Right atrium auricular region (tissue), 2 donors: ENCODE measurements around the gene MAN2A1. TPM values are rescaled to one million over a fixed set of nuclear protein-coding genes. Genes with fewer than 3 reads are reported as not detected.
"Not testable (repeated sequence)": the region's sequence is repeated elsewhere in the genome, so short reads cannot be mapped to it uniquely, and the experiment has no call there.

Experiments
- DNase-seq: peaks from one replicate; pipeline ENCODE4 v3.0.0-alpha.2; 2019; ENCODE audit warnings: low spot score
- H3K27ac ChIP-seq, 2 donors: fragments of 200-600 bp; sonication (generic); 1 replicate in 1 of 2; 2 replicates in 1 of 2; pipeline ENCODE4 v1.5.1; 2016 to 2019
- H3K27me3 ChIP-seq, 2 donors: fragments of 200-600 bp; sonication (generic); one replicate each; pipeline versions ENCODE4 v1.5.1 to v1.6.0; 2017 to 2019
- H3K36me3 ChIP-seq: fragments of 200-600 bp; sonication (generic); one replicate; pipeline ENCODE4 v1.5.1; 2016
- H3K4me1 ChIP-seq, 2 donors: fragments of 200-600 bp; sonication (generic); one replicate each; pipeline versions ENCODE4 v1.5.1 to v1.6.0; 2017 to 2019
- H3K4me3 ChIP-seq, 2 donors: fragments of 200-600 bp; sonication (generic); 1 replicate in 1 of 2; 2 replicates in 1 of 2; pipeline ENCODE4 v1.5.1; 2017 to 2019; ENCODE audit warnings: mild to moderate bottlenecking in 1 of 2, moderate library complexity in 1 of 2
- H3K9me3 ChIP-seq, 2 donors: fragments of 200-600 bp; sonication (generic); one replicate each; pipeline ENCODE4 v1.5.1; 2019
- total RNA-seq, 2 donors: library from RNA; depleted of rRNA; stranded (reverse); fragments of >200 nt; gene quantifications; one replicate each; pipeline ENCODE4 v1.1.0, GENCODE V29; 2016
- TF ChIP-seq, protein P1 (sequence below), 2 donors: fragments of 200-600 bp; sonication (generic); IDR thresholded peaks; one replicate each; pipeline ENCODE4 v1.5.1; 2019; ENCODE audit warnings: antibody characterized with exemption in 2 of 2

MAN2A1 gene
- total RNA-seq, 2 donors from 2014 or later = 10.0 to 10.4 TPM

DNA sequence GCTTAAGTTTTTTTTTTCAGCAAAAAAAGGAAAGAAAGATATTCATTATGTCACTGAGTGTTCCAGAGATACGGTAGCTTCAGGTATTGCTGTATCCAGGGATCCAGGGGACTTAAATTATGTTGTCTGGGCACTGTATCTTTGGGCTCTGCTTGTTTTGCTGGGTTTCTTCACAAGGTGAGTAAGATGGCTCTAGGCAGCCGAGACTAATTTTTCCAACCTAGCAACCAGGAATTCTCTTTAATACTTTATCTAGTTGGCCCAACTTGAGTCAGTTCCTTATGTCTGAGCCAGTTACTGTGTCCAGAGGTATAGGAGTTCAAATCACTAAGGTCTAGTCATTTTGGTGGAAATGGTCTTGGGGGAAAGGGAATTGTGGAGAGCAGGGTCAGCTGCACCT lies 66.0 kb downstream of the MAN2A1 start:
- H3K9me3 ChIP-seq = no peaks in the 10 kb centered on the region
- H3K27ac ChIP-seq = no peak overlapping the region
- H3K36me3 ChIP-seq = no peaks in the 10 kb centered on the region
- H3K27me3 ChIP-seq = no peaks in the 10 kb centered on the region
- no peak for DNase-seq
- peaks cover 0 to 5% of the 10 kb centered on the region in 2 donors for H3K4me1 ChIP-seq
- H3K4me3 ChIP-seq = no peak overlapping the region
- TF ChIP-seq, protein P1, sequence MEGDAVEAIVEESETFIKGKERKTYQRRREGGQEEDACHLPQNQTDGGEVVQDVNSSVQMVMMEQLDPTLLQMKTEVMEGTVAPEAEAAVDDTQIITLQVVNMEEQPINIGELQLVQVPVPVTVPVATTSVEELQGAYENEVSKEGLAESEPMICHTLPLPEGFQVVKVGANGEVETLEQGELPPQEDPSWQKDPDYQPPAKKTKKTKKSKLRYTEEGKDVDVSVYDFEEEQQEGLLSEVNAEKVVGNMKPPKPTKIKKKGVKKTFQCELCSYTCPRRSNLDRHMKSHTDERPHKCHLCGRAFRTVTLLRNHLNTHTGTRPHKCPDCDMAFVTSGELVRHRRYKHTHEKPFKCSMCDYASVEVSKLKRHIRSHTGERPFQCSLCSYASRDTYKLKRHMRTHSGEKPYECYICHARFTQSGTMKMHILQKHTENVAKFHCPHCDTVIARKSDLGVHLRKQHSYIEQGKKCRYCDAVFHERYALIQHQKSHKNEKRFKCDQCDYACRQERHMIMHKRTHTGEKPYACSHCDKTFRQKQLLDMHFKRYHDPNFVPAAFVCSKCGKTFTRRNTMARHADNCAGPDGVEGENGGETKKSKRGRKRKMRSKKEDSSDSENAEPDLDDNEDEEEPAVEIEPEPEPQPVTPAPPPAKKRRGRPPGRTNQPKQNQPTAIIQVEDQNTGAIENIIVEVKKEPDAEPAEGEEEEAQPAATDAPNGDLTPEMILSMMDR (IDR thresholded peaks at IDR 0.05) = no peak

DNA sequence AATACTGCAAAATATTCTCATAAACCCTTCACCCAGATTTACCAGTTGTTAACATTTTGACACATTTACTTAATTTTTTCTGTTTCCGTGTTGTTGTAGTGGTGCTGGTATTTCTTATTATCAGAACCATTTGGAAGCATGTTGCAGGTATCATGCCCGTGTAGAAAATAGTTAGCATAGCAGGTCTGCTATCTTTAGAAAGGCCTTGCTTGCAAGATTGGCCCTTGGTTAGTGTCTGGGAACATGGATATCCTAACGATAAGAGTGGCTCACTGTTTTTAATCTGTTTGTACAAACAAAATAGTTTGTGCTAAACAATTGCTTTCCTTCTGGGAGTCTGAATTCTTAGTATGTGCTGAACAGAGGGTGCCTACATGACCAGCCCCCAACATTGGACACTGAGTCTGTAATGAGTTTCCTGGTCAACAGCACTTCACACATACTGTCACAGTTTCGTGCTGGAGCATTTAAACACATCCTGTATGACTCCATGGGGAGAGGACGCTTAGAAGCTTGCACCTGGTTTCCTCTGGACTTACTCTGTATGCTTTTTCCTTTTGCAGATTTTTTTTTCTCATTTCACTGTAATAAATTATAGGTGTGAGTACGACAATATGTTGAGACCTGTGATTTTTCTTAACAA lies 66.9 kb downstream of the MAN2A1 start:
- Histone ChIP-seq H3K36me3 (no peaks in the 10 kb centered on the region), H3K27me3 (no peaks in the 10 kb centered on the region), H3K9me3 (no peaks in the 10 kb centered on the region), H3K4me1 (peaks cover 0 to 5% of the 10 kb centered on the region in 2 donors), H3K27ac (no peak overlapping the region), H3K4me3 (no peak overlapping the region)
- no peak for DNase-seq
- TF ChIP-seq, protein P1 (IDR thresholded peaks at IDR 0.05) = no peak

DNA sequence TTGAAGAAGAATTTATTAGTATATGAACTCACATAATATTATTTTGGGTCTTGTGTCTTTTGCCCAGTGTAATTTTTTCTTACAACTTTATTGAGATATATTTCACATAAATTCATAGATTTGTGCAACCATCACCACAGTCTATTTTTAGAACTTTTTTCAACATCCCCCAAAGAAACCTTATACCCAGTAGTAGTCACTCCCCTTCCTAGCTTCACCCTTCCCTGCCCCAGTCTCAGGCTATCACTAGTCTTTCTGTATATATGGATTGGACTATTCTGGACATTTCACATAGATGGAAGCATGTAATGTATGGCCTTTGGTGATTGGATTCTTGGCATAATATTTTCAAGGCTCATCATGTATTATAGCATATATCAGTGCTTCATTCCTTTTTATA lies 67.8 kb downstream of the MAN2A1 start:
- no peak for DNase-seq
- Histone ChIP-seq H3K9me3 (no peaks in the 10 kb centered on the region), H3K27ac (no peak overlapping the region), H3K4me1 (peaks cover 0 to 5% of the 10 kb centered on the region in 2 donors), H3K36me3 (peaks cover 2% of the 10 kb centered on the region), H3K27me3 (no peaks in the 10 kb centered on the region), H3K4me3 (no peak overlapping the region)
- TF ChIP-seq, protein P1 (IDR thresholded peaks at IDR 0.05) = no peak

DNA sequence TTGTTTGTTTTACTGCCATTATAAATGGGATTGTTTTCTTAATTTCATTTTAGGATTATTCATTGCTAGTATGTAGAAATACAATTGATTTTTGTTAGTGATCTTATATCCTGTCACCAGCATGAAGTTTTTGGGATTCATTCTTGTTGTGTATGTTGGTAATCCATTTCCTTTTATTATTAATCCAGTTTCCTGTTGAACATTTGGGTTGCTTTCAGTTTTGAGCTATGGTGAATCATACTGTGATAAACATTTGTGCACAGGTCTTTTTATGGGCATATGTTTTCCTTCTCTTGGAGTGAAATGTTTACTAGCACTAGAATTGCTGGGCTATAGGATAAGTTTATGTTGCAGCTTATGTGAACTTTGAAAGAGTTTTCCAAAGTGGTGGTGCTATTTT lies 69.6 kb downstream of the MAN2A1 start:
- DNase-seq = no peak
- Histone ChIP-seq H3K4me3 (no peak overlapping the region), H3K27me3 (no peaks in the 10 kb centered on the region), H3K9me3 (no peaks in the 10 kb centered on the region), H3K27ac (no peak overlapping the region), H3K4me1 (peaks cover 0 to 5% of the 10 kb centered on the region in 2 donors), H3K36me3 (peaks cover 8% of the 10 kb centered on the region)
- TF ChIP-seq, protein P1 (IDR thresholded peaks at IDR 0.05) = no peak

GRCh38 chr5:109760130-109760529 lies 70.4 kb downstream of the MAN2A1 start:
- not testable (repeated sequence) for H3K27me3 ChIP-seq, H3K4me3 ChIP-seq, H3K27ac ChIP-seq, H3K36me3 ChIP-seq, H3K9me3 ChIP-seq, H3K4me1 ChIP-seq, DNase-seq

DNA sequence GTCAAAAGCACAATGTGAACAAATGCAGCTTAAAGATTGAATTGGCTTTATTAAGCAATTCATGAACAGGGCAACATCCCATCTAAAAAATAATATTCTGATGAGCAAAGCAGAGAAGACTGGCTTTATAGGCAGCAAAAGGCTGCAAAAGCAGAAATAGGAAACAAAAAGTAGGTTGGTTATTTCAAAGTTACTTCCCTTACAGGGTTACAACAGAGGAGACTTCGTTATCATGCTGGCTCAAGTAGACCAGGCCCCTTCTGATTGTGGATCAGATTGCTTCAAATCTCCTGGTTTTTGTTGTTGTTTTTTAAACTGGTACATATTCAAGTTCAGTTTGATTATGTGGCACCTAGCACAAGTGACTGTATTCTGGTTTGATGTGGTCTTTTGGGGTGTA lies 73.1 kb downstream of the MAN2A1 start:
- no peak overlapping the region for H3K4me3 ChIP-seq
- no peak for DNase-seq
- TF ChIP-seq, protein P1 (IDR thresholded peaks at IDR 0.05) = no peak
- no peaks in the 10 kb centered on the region for H3K4me1 ChIP-seq
- no peak overlapping the region for H3K27ac ChIP-seq
- H3K36me3 ChIP-seq = peaks cover 8% of the 10 kb centered on the region
- no peaks in the 10 kb centered on the region for H3K27me3 ChIP-seq
- no peaks in the 10 kb centered on the region for H3K9me3 ChIP-seq
